Aorta (tissue), 5 donors: ENCODE results near the gene TTLL8. TPM values are rescaled to one million over a fixed set of nuclear protein-coding genes. Genes with fewer than 3 reads are reported as not detected.

Source experiments
- ATAC-seq: fragments of 200-7000 bp; cut with Tn5 transposase; one replicate; pipeline ENCODE4 v1.9.1; 2022; ENCODE audit warnings: moderate library complexity; ENCODE audit not compliant: low FRiP score
- DNase-seq, 2 donors: peaks; one replicate each; pipeline ENCODE4 v3.0.0-alpha.2; 2020
- H3K27ac ChIP-seq, 2 donors: one replicate each; pipeline ENCODE4 v1.5.1; 2013; ENCODE audit warnings: low read length in 2 of 2, mild to moderate bottlenecking in 2 of 2, moderate library complexity in 2 of 2, control low read depth in 1 of 2, inconsistent platforms in 1 of 2, low read depth in 1 of 2
- H3K27me3 ChIP-seq, 2 donors: one replicate each; pipeline ENCODE4 v1.6.1; 2013; ENCODE audit warnings: control low read depth in 1 of 2, low read length in 1 of 2, mild to moderate bottlenecking in 1 of 2, moderate library complexity in 1 of 2; ENCODE audit not compliant: insufficient read depth in 2 of 2, control insufficient read depth in 1 of 2
- H3K36me3 ChIP-seq, 2 donors: one replicate each; pipeline ENCODE4 v1.6.1; 2013; ENCODE audit warnings: control low read depth in 1 of 2, low read length in 1 of 2, mild to moderate bottlenecking in 1 of 2; ENCODE audit not compliant: insufficient read depth in 2 of 2, control insufficient read depth in 1 of 2
- H3K4me1 ChIP-seq, 2 donors: one replicate each; pipeline ENCODE4 v1.6.1; 2013; ENCODE audit warnings: low read length in 2 of 2, control low read depth in 1 of 2, mild to moderate bottlenecking in 1 of 2, moderate library complexity in 1 of 2; ENCODE audit not compliant: insufficient read depth in 2 of 2, control insufficient read depth in 1 of 2
- H3K4me3 ChIP-seq, 2 donors: one replicate each; pipeline ENCODE4 v1.5.1; 2013; ENCODE audit warnings: low read length in 2 of 2, control low read depth in 1 of 2, mild to moderate bottlenecking in 1 of 2
- H3K9me3 ChIP-seq: one replicate; pipeline ENCODE4 v1.6.1; 2013; ENCODE audit warnings: mild to moderate bottlenecking, low read length; ENCODE audit not compliant: control insufficient read depth
- WGBS, 2 donors: extraction: QIAGEN DNeasy Blood & Tissue Kit; methylation state at CpG; one replicate each; pipeline ENCODE4 v1.1.7; 2013; 5-methylcytosine and 5-hydroxymethylcytosine counted together
- intact Hi-C, 2 donors: fragments of 100-400 bp; cut with DNase I; formaldehyde crosslinking; loops; one replicate each; pipeline versions ENCODE4 v1.14.2 to v1.15.0; 2022
- polyA plus RNA-seq, 2 donors: library from polyadenylated mRNA; stranded (reverse); fragments of 200-250 nt; gene quantifications; one replicate each; pipeline ENCODE4 v1.2.3, GENCODE V29; 2013
- total RNA-seq, 2 donors: library from RNA; stranded (reverse); fragmentation: NEBNext Ultra II Directional; extraction: Animal tissue kit (Norgen Biotek cat#: 25700); gene quantifications; one replicate each; pipeline ENCODE4 v1.2.1, GENCODE V29; 2021
- donor health status: healthy with polysubstance abuse.
- donor health status: Bipolar disorder and iron deficiency.
- donor health status: DM: no; HTN: no; CAD: no.
- donor health status: DM: no; HTN: no; CAD: no.
- donor health status: DM: yes; HTN: yes; CAD: no.

The TTLL8 gene
- total and polyA plus RNA-seq, 4 donors: not detected

- intact Hi-C loops: no loop called here
- no peak overlapping the region for H3K4me3 ChIP-seq
- DNase-seq (peak; percentile 14 to 70), ATAC-seq (no peak)
- H3K27ac ChIP-seq: no peak overlapping the region
- no peaks in the 10 kb centered on the region for H3K4me1 ChIP-seq
- H3K9me3 ChIP-seq: peaks cover 2% of the 10 kb centered on the region
- 75 to 79% methylated on average over 30 of the region's 30 CpGs for WGBS, 2 donors
- no peaks in the 10 kb centered on the region for H3K27me3 ChIP-seq
- H3K36me3 ChIP-seq: no peaks in the 10 kb centered on the region
These were observed 13.5 kb downstream of the TTLL8 start for GRCh38 chr22:50044485-50045118.

GRCh38 chr22:50041361-50042065, 16.6 kb downstream of the TTLL8 start:
- no peaks in the 10 kb centered on the region for H3K4me1 ChIP-seq
- DNase-seq (peak; percentile 17 to 56), ATAC-seq (no peak)
- intact Hi-C loops: loop anchor here in 1 of 2 donors (2.0 kb wide), 1 partner anchor 33 kb away; no protein-coding TSS in a partner anchor
- no peaks in the 10 kb centered on the region for H3K36me3 ChIP-seq
- no peaks in the 10 kb centered on the region for H3K27me3 ChIP-seq
- peaks cover 6% of the 10 kb centered on the region for H3K9me3 ChIP-seq
- no peak overlapping the region for H3K27ac ChIP-seq
- 89 to 90% methylated on average over 17 of the region's 17 CpGs for WGBS, 2 donors
- no peak overlapping the region for H3K4me3 ChIP-seq

GRCh38 chr22:50040717-50041116, 17.4 kb downstream of the TTLL8 start:
- no peaks in the 10 kb centered on the region for H3K4me1 ChIP-seq
- peaks cover 6% of the 10 kb centered on the region for H3K9me3 ChIP-seq
- DNase-seq: peak; percentile 36 to 49
- no peaks in the 10 kb centered on the region for H3K27me3 ChIP-seq
- WGBS, 2 donors: 84 to 87% methylated on average over 7 of the region's 7 CpGs
- H3K4me3 ChIP-seq: no peak overlapping the region
- H3K36me3 ChIP-seq: no peaks in the 10 kb centered on the region
- intact Hi-C loops: loop anchor here in 1 of 2 donors (2.0 kb wide), 1 partner anchor 34 kb away; no protein-coding TSS in a partner anchor
- H3K27ac ChIP-seq: no peak overlapping the region
- no peak for ATAC-seq

GRCh38 chr22:50039669-50040443, 18.2 kb downstream of the TTLL8 start:
- Histone ChIP-seq H3K27ac (no peak overlapping the region), H3K4me1 (no peaks in the 10 kb centered on the region), H3K36me3 (no peaks in the 10 kb centered on the region), H3K4me3 (no peak overlapping the region), H3K27me3 (no peaks in the 10 kb centered on the region), H3K9me3 (peaks cover 6% of the 10 kb centered on the region)
- intact Hi-C loops: loop anchor here (2.0 to 10.0 kb wide), 2 partner anchors 35 to 275 kb away; no protein-coding TSS in a partner anchor
- 93 to 94% methylated on average over 29 of the region's 29 CpGs for WGBS, 2 donors
- ATAC-seq (no peak), DNase-seq (peak; percentile 32 to 48)

DNA sequence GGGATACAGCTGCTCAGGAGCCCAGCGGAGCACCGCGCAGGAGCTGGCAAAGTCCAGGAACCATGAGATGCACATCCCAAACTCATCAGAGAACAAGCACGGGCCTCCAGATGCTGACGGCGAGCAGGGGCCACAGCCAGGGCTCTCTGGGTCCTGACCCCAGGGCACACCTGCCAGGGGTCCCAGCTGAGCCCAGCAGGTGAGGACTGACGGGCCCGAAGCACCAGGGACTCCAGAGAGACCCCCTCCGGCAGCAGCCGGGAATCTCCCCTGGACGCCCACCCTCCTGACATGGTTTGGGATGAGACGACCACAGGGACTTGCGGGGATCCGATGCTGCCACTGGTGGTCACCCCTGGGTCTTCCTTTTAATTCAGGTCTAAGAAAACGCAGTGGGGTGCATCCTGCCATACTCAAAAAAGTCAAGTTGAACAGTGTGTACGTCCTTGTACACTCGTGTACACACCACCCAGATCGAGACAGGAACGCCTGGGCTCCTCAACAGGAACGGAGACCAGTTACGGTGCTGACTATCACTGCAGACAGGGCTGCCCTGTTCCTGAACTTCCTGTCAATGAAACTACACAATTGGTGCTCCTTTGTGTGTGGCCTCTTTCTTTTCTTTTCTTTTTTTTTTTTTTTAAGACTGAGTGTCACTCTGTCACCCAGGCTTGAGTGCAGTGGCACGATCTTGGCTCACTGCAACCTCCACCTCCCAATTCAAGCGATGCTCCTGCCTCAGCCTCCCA, 21.9 kb downstream of the TTLL8 start:
- no peak for ATAC-seq
- H3K9me3 ChIP-seq: peaks cover 6% of the 10 kb centered on the region
- H3K27me3 ChIP-seq: no peaks in the 10 kb centered on the region
- H3K27ac ChIP-seq: no peak overlapping the region
- intact Hi-C loops: loop anchor here in 1 of 2 donors (10.0 kb wide), 1 partner anchor 271 kb away; no protein-coding TSS in a partner anchor
- 87 to 88% methylated on average over 23 of the region's 23 CpGs for WGBS, 2 donors
- no peaks in the 10 kb centered on the region for H3K36me3 ChIP-seq
- DNase-seq: peak; percentile 26 to 27
- H3K4me3 ChIP-seq: no peak overlapping the region
- H3K4me1 ChIP-seq: no peaks in the 10 kb centered on the region

DNA sequence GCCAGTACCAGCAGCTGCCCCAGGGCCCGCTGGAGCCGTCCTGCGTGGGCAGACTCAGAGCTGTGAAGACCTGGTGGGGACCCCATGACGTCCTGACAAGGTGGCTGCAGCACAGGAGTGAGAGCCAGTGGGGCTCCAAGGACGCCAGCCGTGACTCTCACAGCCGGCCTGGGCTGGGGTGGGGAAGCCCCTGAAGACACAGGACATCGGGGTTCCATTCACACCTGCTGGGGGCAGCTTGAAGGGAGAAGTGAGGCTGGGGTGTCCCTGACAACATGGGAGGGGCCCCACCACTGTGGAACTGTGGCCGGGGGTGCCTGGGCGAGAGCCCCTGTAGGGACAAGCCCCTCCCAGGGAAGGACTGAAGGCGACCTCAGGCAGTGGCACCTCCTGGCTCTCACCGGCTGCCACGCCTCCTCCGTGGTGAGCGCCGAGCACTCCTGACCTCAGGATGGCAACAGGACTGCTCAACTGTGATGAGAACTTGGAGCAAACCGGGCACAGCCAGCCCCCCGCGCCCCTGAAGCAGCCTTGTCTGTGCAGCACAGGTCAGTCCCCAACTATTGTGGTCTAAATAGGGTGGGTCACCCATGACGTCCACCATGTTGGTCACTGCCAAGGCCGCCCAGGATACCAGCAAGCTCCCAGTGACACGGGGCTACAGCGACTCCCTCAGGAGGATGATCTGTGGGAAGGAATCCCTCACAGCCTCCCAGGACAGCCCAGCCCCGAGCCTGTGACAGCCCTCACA, 22.8 kb downstream of the TTLL8 start:
- H3K36me3 ChIP-seq: no peaks in the 10 kb centered on the region
- H3K27me3 ChIP-seq: no peaks in the 10 kb centered on the region

GRCh38 chr22:50034126-50035081, 23.7 kb downstream of the TTLL8 start:
- H3K27ac ChIP-seq: no peak overlapping the region
- peaks cover 2% of the 10 kb centered on the region for H3K9me3 ChIP-seq
- 82% methylated on average over 43 of the region's 43 CpGs for WGBS, 2 donors
- no peak overlapping the region for H3K4me3 ChIP-seq
- intact Hi-C loops: loop anchor here (5.0 to 10.0 kb wide), 2 partner anchors 57 to 270 kb away; no protein-coding TSS in a partner anchor
- no peaks in the 10 kb centered on the region for H3K36me3 ChIP-seq
- no peaks in the 10 kb centered on the region for H3K4me1 ChIP-seq
- ATAC-seq (no peak), DNase-seq (peak; percentile 41 to 63)
- no peaks in the 10 kb centered on the region for H3K27me3 ChIP-seq

More for the DNA sequence above, 22.8 kb downstream of the TTLL8 start:
- peak; percentile 37 to 65 for DNase-seq
- no peaks in the 10 kb centered on the region for H3K4me1 ChIP-seq
- WGBS, 2 donors: 76 to 77% methylated on average over 24 of the region's 24 CpGs
- H3K9me3 ChIP-seq: peaks cover 6% of the 10 kb centered on the region
- H3K27ac ChIP-seq: no peak overlapping the region
- ATAC-seq: no peak
- intact Hi-C loops: loop anchor here in 1 of 2 donors (10.0 kb wide), 1 partner anchor 271 kb away; no protein-coding TSS in a partner anchor
- no peak overlapping the region for H3K4me3 ChIP-seq
